Kidney (tissue), 14 donors: ENCODE data around the gene PLPPR2. TPM values are rescaled to one million over a fixed set of nuclear protein-coding genes. Genes with fewer than 3 reads are reported as not detected.
A peak's percentile ranks its signal among the peaks of the same experiment; 100 is the strongest.
"Not testable (repeated sequence)": the region's sequence is repeated elsewhere in the genome, so short reads cannot be mapped to it uniquely, and the experiment has no call there.

Experiments
- DNase-seq, 5 donors: peaks; one replicate each; pipeline ENCODE4 v3.0.0-alpha.2; 2013 to 2020
- FAIRE-seq: peaks from 2 replicates; lab custom pipeline; 2012; peaks lifted over from hg19 to GRCh38; lab: Jason Lieb, UNC
- H3K27ac ChIP-seq, 2 donors: one replicate each; pipeline ENCODE4 v1.7.0; 2013; ENCODE audit warnings: low read depth in 2 of 2, low read length in 2 of 2, inconsistent platforms in 1 of 2
- H3K27me3 ChIP-seq: one replicate; pipeline ENCODE4 v1.7.1; 2013; ENCODE audit warnings: low read length, inconsistent platforms; ENCODE audit not compliant: control insufficient read depth, insufficient read depth
- H3K36me3 ChIP-seq, 3 donors: one replicate each; pipeline versions ENCODE4 v1.7.0 to v1.7.1; 2013; ENCODE audit warnings: low read length in 3 of 3, control low read depth in 1 of 3, inconsistent platforms in 1 of 3; ENCODE audit not compliant: insufficient read depth in 3 of 3, control insufficient read depth in 2 of 3
- H3K4me1 ChIP-seq, 3 donors: one replicate each; pipeline versions ENCODE4 v1.7.0 to v1.7.1; 2013; ENCODE audit warnings: low read length in 3 of 3, inconsistent platforms in 1 of 3, low read depth in 1 of 3; ENCODE audit not compliant: control insufficient read depth in 2 of 3, insufficient read depth in 2 of 3
- H3K4me3 ChIP-seq, 3 donors: one replicate each; pipeline versions ENCODE4 v1.7.0 to v1.8.1; 2013; ENCODE audit warnings: low read length in 3 of 3, control low read depth in 1 of 3, inconsistent platforms in 1 of 3
- H3K9ac ChIP-seq, 3 donors: one replicate each; pipeline versions ENCODE4 v1.7.0 to v1.7.1; 2013; ENCODE audit warnings: low read length in 3 of 3, control low read depth in 1 of 3, inconsistent platforms in 1 of 3
- H3K9me3 ChIP-seq, 3 donors: one replicate each; pipeline versions ENCODE4 v1.7.0 to v1.7.1; 2013; ENCODE audit warnings: low read length in 3 of 3, control low read depth in 1 of 3, inconsistent platforms in 1 of 3; ENCODE audit not compliant: control insufficient read depth in 2 of 3, insufficient read depth in 1 of 3
- intact Hi-C: fragments of 100-400 bp; cut with DNase I; formaldehyde crosslinking; loops from one replicate; pipeline ENCODE4 v1.11.1; 2022
- polyA plus RNA-seq: library from polyadenylated mRNA; stranded (reverse); fragments of 350-450 nt; fragmentation: Illumina TruSeq; extraction: RNeasy Lipid Tissue Mini Kit (QIAGEN cat#74804); gene quantifications from one replicate; pipeline ENCODE4 v1.2.3, GENCODE V29; 2014; ENCODE audit warnings: low read depth, low replicate concordance; ENCODE audit not compliant: insufficient read depth
- total RNA-seq: library from RNA; stranded (reverse); fragmentation: NEBNext Ultra II Directional; extraction: Animal tissue kit (Norgen Biotek cat#: 25700); gene quantifications from one replicate; pipeline ENCODE4 v1.2.1, GENCODE V29; 2021
- TF ChIP-seq, protein P1 (sequence below): IDR thresholded peaks from 3 replicates; pipeline ENCODE4 v1.5.1; 2012; ENCODE audit warnings: mild to moderate bottlenecking, moderate library complexity, borderline replicate concordance; ENCODE audit not compliant: insufficient read depth; ENCODE audit errors: extremely low read depth
- donor health status: control.
- donor health status: control.
- donor health status: control.
- donor health status: control.
- donor health status: control.
- donor health status: DM: yes; HTN: yes; CAD: no.
- donor health status: Normal renal cell carcinoma (clear cell type).

Gene PLPPR2
- total and polyA plus RNA-seq, 2 donors from 2014 or later = 11.7 to 22.5 TPM

DNA sequence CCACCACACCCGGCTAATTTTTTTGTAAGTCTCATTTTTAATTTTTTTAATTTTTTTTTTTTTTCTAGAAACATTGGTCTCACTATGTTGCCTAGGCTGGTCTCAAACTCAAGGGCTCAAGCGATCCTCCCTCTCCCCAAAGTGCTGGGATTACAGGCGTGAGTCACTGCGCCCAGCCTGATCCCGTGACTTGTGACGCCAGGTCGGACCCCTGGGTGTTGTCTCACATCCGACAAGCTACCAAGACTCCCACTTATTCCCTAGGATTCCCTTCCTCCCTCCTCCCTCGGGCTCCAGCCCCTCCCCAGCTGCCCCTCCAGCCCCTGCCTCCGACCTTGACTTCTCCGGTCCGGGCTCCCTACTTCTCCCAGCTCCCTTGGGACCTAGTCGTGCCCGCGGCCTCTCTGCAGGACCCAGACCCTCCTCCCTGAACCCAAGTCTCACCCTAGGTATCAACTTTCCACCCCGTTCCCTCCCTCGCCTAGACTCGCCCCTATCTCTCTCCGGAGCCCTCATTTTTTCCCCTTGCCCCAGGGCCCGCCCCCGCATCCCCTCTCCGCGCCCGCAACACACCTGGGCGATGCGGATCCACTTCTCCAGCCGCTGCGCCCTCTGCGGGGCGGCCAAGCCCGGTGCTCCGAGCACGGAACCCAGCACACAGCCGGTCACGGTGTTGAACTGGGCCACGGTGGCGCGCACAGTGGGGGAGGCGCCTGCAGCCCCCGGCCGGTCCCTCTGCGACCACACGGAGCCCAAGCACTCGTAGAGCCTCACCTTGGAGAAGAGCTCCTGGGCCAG, 50.8 kb downstream of the PLPPR2 start:
- DNase-seq (peak in 3 of 5 donors; percentile 58 to 72 (median 59)), FAIRE-seq (no peak)
- Histone ChIP-seq H3K4me3 (no peak overlapping the region), H3K27ac (no peak overlapping the region), H3K9me3 (no peaks in the 10 kb centered on the region), H3K4me1 (no peaks in the 10 kb centered on the region), H3K27me3 (no peaks in the 10 kb centered on the region), H3K9ac (no peak overlapping the region), H3K36me3 (peaks cover 0 to 9% (median 4%) of the 10 kb centered on the region in 3 donors)
- intact Hi-C loops = no loop called here
- TF ChIP-seq, protein P1, sequence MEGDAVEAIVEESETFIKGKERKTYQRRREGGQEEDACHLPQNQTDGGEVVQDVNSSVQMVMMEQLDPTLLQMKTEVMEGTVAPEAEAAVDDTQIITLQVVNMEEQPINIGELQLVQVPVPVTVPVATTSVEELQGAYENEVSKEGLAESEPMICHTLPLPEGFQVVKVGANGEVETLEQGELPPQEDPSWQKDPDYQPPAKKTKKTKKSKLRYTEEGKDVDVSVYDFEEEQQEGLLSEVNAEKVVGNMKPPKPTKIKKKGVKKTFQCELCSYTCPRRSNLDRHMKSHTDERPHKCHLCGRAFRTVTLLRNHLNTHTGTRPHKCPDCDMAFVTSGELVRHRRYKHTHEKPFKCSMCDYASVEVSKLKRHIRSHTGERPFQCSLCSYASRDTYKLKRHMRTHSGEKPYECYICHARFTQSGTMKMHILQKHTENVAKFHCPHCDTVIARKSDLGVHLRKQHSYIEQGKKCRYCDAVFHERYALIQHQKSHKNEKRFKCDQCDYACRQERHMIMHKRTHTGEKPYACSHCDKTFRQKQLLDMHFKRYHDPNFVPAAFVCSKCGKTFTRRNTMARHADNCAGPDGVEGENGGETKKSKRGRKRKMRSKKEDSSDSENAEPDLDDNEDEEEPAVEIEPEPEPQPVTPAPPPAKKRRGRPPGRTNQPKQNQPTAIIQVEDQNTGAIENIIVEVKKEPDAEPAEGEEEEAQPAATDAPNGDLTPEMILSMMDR = no peak

DNA sequence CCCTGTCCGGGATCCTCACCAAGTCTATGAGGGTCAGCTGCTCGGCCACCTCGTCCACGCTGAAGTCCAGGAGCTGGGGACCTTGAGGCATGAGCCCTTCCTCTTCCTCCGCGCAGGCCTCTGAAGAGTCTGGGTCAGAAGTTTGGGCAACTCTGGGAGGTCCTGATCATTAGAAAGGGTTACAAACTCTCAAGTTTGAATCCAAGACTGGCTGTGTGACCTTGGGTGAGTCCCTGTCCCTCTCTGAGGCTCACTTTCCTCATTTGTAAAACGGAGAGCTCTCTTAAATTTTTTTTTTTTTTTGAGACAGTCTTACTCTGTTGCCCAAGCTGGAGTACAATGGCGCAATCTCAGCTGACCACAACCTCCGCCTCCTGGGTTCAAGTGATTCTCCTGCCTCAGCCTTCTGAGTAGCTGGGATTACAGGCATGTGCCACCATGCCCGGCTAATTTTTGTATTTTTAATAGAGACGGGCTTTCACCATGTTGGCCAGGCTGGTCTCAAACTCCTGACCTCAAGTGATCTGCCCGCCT, 51.5 kb downstream of the PLPPR2 start:
- H3K27ac ChIP-seq, FAIRE-seq: not testable (repeated sequence)
- peak in 1 of 5 donors; percentile 22 for DNase-seq

DNA sequence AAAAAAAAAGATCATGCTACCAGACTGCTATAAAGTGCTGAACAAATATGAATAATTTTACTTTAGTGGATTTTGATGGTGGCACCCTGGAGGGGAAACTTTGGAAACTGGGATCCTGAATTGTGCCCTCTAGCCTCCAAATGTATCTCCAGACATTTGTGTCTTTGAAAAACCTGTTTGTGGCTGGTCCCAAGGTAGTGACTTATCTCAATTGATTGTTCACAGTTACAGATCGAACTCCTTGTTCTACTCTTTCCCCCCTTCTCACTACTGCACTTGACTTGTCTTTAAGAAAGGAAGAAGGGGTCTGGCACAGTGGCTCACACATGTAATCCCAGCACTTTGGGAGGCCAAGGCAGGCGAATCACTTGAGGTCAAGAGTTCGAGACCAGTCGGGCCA, 53.4 kb downstream of the PLPPR2 start:
- H3K27me3 ChIP-seq = no peaks in the 10 kb centered on the region
- FAIRE-seq (no peak), DNase-seq (peak in 1 of 5 donors; percentile 8)
- intact Hi-C loops = no loop called here
- H3K4me1 ChIP-seq = no peaks in the 10 kb centered on the region
- H3K27ac ChIP-seq = no peak overlapping the region
- TF ChIP-seq, protein P1 = no peak
- no peak overlapping the region for H3K4me3 ChIP-seq
- no peaks in the 10 kb centered on the region for H3K9me3 ChIP-seq
- H3K36me3 ChIP-seq = peaks cover 0 to 4% (median 3%) of the 10 kb centered on the region in 3 donors
- H3K9ac ChIP-seq = no peak overlapping the region

More for the DNA sequence above, 51.5 kb downstream of the PLPPR2 start:
- intact Hi-C loops, H3K36me3 ChIP-seq, H3K4me1 ChIP-seq, H3K9me3 ChIP-seq, H3K9ac ChIP-seq, H3K27me3 ChIP-seq, H3K4me3 ChIP-seq: not testable (repeated sequence)

DNA sequence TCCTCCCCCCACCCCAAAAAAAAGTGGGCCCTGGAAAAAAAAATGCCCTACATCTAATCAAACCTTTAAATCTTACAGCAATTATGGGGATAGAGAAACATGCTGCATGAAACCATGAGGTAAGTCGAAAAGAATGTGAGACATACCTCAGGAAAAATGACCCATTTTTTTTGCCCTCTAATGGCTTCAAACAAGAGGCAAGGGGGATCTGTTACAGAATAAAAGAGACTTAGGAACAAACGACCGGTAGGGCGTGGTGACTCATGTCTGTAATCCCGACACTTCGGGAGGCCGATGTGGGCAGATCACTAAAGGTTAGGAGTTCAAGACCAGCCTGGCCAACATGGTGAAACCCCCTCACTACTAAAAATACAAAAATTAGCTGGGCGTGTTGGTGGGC, 55.5 kb downstream of the PLPPR2 start:
- H3K4me3 ChIP-seq = no peak overlapping the region
- no peak for FAIRE-seq
- TF ChIP-seq, protein P1 = no peak
- DNase-seq = peak in 2 of 5 donors; percentile 22 to 40
- no peaks in the 10 kb centered on the region for H3K4me1 ChIP-seq
- no peak overlapping the region for H3K27ac ChIP-seq
- H3K27me3 ChIP-seq = no peaks in the 10 kb centered on the region
- H3K36me3 ChIP-seq = peaks cover 0 to 4% (median 3%) of the 10 kb centered on the region in 3 donors
- no peak overlapping the region for H3K9ac ChIP-seq
- no peaks in the 10 kb centered on the region for H3K9me3 ChIP-seq
- intact Hi-C loops = no loop called here
